OCI-LY3 (cell line): ENCODE data around the gene SIK2.

Experiments
- H2AFZ ChIP-seq: fragments of 200-600, 300-600 bp; shearing (Covaris generic); 2 replicates; pipeline ENCODE4 v1.6.0; 2014; ENCODE audit warnings: antibody characterized with exemption, low read depth, low read length
- H3K27ac ChIP-seq: fragments of 200-600, 300-600 bp; sonication (generic); 2 replicates; pipeline ENCODE4 v1.5.1; 2014; ENCODE audit warnings: mild to moderate bottlenecking, low read length, moderate library complexity, mixed read lengths
- H3K27me3 ChIP-seq: fragments of 200-600, 300-600 bp; sonication (generic); 2 replicates; pipeline ENCODE4 v1.6.1; 2014; ENCODE audit warnings: low read depth, low read length, mixed read lengths
- H3K36me3 ChIP-seq: fragments of 200-600, 300-600 bp; sonication (generic); replicated peaks from 2 replicates; pipeline ENCODE3; 2014; ENCODE audit warnings: low read depth, low read length, mixed read lengths
- H3K4me1 ChIP-seq: fragments of 300-600, 200-600 bp; sonication (generic); 2 replicates; pipeline ENCODE4 v1.6.1; 2014; ENCODE audit warnings: low read length, mixed read lengths
- H3K4me2 ChIP-seq: fragments of 200-600, 300-600 bp; sonication (generic); 2 replicates; pipeline ENCODE4 v1.6.1; 2014; ENCODE audit warnings: low read length, mixed read lengths
- H3K4me3 ChIP-seq: fragments of 300-600, 200-600 bp; sonication (generic); 2 replicates; pipeline ENCODE4 v1.5.1; 2014; ENCODE audit warnings: antibody characterized with exemption, mild to moderate bottlenecking, low read length, moderate library complexity
- H3K79me2 ChIP-seq: fragments of 300-600, 200-600 bp; shearing (Covaris generic); 2 replicates; pipeline ENCODE4 v1.6.1; 2014; ENCODE audit warnings: mild to moderate bottlenecking, low read length, mixed read lengths
- H3K9ac ChIP-seq: fragments of 300-600, 200-600 bp; shearing (Covaris generic); 2 replicates; pipeline ENCODE4 v1.6.0; 2014; ENCODE audit warnings: mild to moderate bottlenecking, low read length, moderate library complexity
- H3K9me3 ChIP-seq: fragments of 200-600, 300-600 bp; shearing (Covaris generic); 2 replicates; pipeline ENCODE4 v1.6.1; 2014; ENCODE audit warnings: low read length, mixed read lengths; ENCODE audit not compliant: insufficient read depth
- H4K20me1 ChIP-seq: fragments of 200-600, 300-600 bp; sonication (generic); 2 replicates; pipeline ENCODE4 v1.6.1; 2016; ENCODE audit warnings: low read length, mixed read lengths; ENCODE audit not compliant: insufficient read depth
- EZH2phosphoT487 ChIP-seq: fragments of 200-600 bp; shearing (Covaris generic); IDR thresholded peaks from 2 replicates; pipeline ENCODE4 v1.6.1; 2018; ENCODE audit warnings: antibody characterized with exemption, mixed run types, low read depth
- TF ChIP-seq, protein P1 (sequence below): fragments of 200-600, 300-600 bp; sonication (generic); IDR thresholded peaks from 2 replicates; pipeline ENCODE4 v1.5.1; 2014; ENCODE audit warnings: antibody characterized with exemption, low read length, low read depth

Gene SIK2

GRCh38 chr11:111639226-111639925, 37.1 kb downstream of the SIK2 start:
- Histone ChIP-seq H3K9me3 (no peaks in the 10 kb centered on the region), H2AFZ (no peak overlapping the region), H3K9ac (no peak overlapping the region), H3K4me1 (peaks cover 10% of the 10 kb centered on the region), H3K79me2 (peaks cover 9% of the 10 kb centered on the region; the same call in 1 of the 2 replicates), H3K27me3 (no peaks in the 10 kb centered on the region), H3K4me2 (no peak overlapping the region), H3K27ac (no peak overlapping the region), H4K20me1 (no peaks in the 10 kb centered on the region), H3K4me3 (no peak overlapping the region), H3K36me3 (peaks cover 9% of the 10 kb centered on the region)
- TF ChIP-seq, protein P1, sequence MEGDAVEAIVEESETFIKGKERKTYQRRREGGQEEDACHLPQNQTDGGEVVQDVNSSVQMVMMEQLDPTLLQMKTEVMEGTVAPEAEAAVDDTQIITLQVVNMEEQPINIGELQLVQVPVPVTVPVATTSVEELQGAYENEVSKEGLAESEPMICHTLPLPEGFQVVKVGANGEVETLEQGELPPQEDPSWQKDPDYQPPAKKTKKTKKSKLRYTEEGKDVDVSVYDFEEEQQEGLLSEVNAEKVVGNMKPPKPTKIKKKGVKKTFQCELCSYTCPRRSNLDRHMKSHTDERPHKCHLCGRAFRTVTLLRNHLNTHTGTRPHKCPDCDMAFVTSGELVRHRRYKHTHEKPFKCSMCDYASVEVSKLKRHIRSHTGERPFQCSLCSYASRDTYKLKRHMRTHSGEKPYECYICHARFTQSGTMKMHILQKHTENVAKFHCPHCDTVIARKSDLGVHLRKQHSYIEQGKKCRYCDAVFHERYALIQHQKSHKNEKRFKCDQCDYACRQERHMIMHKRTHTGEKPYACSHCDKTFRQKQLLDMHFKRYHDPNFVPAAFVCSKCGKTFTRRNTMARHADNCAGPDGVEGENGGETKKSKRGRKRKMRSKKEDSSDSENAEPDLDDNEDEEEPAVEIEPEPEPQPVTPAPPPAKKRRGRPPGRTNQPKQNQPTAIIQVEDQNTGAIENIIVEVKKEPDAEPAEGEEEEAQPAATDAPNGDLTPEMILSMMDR: no peak

DNA sequence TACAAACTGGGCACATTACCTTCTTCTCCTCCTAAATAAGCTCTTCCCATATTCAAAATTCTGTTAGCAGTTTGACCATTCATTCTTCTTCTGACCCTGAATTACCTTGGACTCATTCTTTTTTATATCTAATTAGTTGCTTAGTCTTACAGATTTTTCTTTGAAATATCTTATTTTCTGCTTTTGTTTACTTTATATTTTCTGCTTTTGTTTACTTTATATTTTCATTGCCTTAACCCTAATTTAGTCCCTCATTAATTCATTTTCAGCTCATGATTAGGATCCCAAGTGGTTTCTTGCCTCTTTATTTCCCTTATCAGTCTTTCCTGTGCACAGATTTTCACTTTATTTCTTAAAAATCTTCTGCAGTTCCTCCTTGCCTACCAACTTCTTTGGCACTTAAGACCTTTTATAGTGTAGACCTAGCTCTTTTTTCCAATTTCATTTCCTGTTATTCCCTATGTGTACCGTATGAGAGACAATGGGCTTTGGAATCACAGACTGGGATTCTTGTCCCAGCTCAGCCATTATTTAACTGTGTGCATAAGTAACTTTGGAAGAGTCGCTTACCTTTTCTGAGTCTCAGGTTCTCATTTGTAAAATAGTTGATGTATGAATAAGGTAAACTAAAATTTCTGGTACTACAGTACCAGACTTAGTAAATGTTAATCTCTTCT, 39.2 kb downstream of the SIK2 start:
- Histone ChIP-seq H3K9me3 (no peaks in the 10 kb centered on the region), H3K79me2 (peaks cover 9% of the 10 kb centered on the region; the same call in 1 of the 2 replicates)

DNA sequence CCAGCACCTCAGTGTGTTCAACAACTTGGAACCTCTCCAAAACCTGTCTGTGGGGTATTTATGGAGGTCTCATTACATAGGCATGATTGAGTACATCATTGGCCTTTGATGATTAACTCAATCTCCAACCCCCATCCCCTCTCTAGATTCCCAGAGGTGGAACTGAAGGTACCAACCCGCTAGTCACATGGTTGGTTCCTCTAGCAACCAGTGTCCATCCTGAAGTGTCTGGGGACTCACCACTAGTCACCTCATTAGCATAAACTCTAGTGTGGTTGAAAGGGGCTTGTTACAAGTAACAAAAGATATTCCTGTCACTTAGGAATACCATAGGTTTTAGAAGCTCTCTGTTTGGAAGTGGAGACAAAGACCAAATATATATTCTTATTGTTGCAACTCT, 40.3 kb downstream of the SIK2 start:
- H3K9me3 ChIP-seq: no peaks in the 10 kb centered on the region
- no peaks in the 10 kb centered on the region for H4K20me1 ChIP-seq
- no peak overlapping the region for H3K9ac ChIP-seq
- H3K27ac ChIP-seq: no peak overlapping the region
- no peak overlapping the region for H3K4me3 ChIP-seq
- H3K4me2 ChIP-seq: no peak overlapping the region
- no peaks in the 10 kb centered on the region for H3K27me3 ChIP-seq
- H3K79me2 ChIP-seq: peaks cover 9% of the 10 kb centered on the region; the same call in 1 of the 2 replicates
- H3K36me3 ChIP-seq: peaks cover 9% of the 10 kb centered on the region
- H3K4me1 ChIP-seq: peaks cover 9% of the 10 kb centered on the region
- H2AFZ ChIP-seq: no peak overlapping the region
- TF ChIP-seq, protein P1: no peak
- no peak for TF ChIP-seq EZH2phosphoT487

More for the DNA sequence above, 39.2 kb downstream of the SIK2 start:
- no peak overlapping the region for H3K4me2 ChIP-seq
- H3K4me3 ChIP-seq: no peak overlapping the region
- no peak overlapping the region for H2AFZ ChIP-seq
- no peaks in the 10 kb centered on the region for H4K20me1 ChIP-seq
- no peak overlapping the region for H3K27ac ChIP-seq
- no peak overlapping the region for H3K9ac ChIP-seq
- H3K27me3 ChIP-seq: no peaks in the 10 kb centered on the region
- H3K36me3 ChIP-seq: peaks cover 9% of the 10 kb centered on the region
- peaks cover 10% of the 10 kb centered on the region for H3K4me1 ChIP-seq
- TF ChIP-seq EZH2phosphoT487: no peak
- TF ChIP-seq, protein P1: no peak

DNA sequence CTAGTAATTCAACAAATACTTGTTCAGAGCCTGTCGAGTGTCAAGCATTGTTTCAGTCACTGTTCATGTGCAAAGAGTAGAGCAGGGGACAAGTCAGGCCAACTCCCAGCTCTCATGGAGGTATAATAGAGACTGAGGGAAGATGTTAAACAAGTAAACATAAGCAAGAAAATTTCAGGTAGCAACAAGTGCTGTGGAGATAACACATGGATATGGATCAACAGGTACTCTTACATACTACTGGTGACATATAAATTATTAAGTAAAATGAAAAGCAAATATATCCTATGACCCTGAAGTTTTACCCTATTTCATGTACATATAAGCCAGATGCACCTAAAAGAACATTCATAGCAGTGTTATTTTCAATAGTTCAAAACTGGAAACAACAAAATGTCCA, 42.7 kb downstream of the SIK2 start:
- Histone ChIP-seq H3K9me3 (no peaks in the 10 kb centered on the region), H3K27me3 (no peaks in the 10 kb centered on the region), H3K4me1 (no peaks in the 10 kb centered on the region), H3K4me2 (no peak overlapping the region), H2AFZ (no peak overlapping the region), H3K9ac (no peak overlapping the region), H3K79me2 (0 out of 2 replicates have a peak, but pooled peaks cover 3% of the 10 kb centered on the region), H4K20me1 (no peaks in the 10 kb centered on the region), H3K36me3 (peaks cover 4% of the 10 kb centered on the region), H3K27ac (no peak overlapping the region), H3K4me3 (no peak overlapping the region)
- TF ChIP-seq, protein P1: no peak
- TF ChIP-seq EZH2phosphoT487: no peak
